H1 (cell line): ENCODE measurements around the gene PTPRCAP. TPM values are rescaled to one million over a fixed set of nuclear protein-coding genes. Genes with fewer than 3 reads are reported as not detected.
A peak's percentile ranks its signal among the peaks of the same experiment; 100 is the strongest.

ENCODE experiments used
- CTCF ChIA-PET: fragments of 300-600 bp; sonication (Branson Sonifier 250); formaldehyde crosslinking; loops from one replicate; lab custom pipeline; 2021; ENCODE audit not compliant: partially characterized antibody; lab: Charles Lee
- POLR2A ChIA-PET: fragments of 300-600 bp; sonication (Branson Sonifier 250); formaldehyde crosslinking; loops from one replicate; lab custom pipeline; 2021; ENCODE audit warnings: inconsistent platforms; ENCODE audit not compliant: partially characterized antibody; lab: Charles Lee
- DNase-seq, 2 experiments: peaks; one replicate each; pipeline versions ENCODE4 v3.0.0 to v3.0.0-alpha.2; 2010 to 2022; ENCODE audit warnings: low spot score in 2 of 2, low read depth in 1 of 2, mixed read lengths in 1 of 2
- FAIRE-seq: peaks from 2 replicates; lab custom pipeline; 2011; peaks lifted over from hg19 to GRCh38; lab: Jason Lieb, UNC
- H2AFZ ChIP-seq: 2 replicates; pipeline ENCODE4 v1.8.1; 2012; ENCODE audit warnings: low read length, inconsistent platforms
- H2AK5ac ChIP-seq: 2 replicates; pipeline ENCODE4 v1.6.1; 2013; ENCODE audit warnings: low read depth, low read length
- H2BK120ac ChIP-seq: replicated peaks from 2 replicates; pipeline ENCODE3; 2013; ENCODE audit warnings: low read depth, low read length, inconsistent platforms
- H2BK12ac ChIP-seq: 2 replicates; pipeline ENCODE4 v1.6.1; 2013; ENCODE audit warnings: low read depth, low read length
- H2BK15ac ChIP-seq: 2 replicates; pipeline ENCODE4 v1.6.1; 2013; ENCODE audit warnings: low read length
- H2BK20ac ChIP-seq: 2 replicates; pipeline ENCODE4 v1.6.1; 2013; ENCODE audit warnings: low read length
- H2BK5ac ChIP-seq: 2 replicates; pipeline ENCODE4 v1.6.1; 2013; ENCODE audit warnings: low read depth, low read length
- H3K14ac ChIP-seq: 2 replicates; pipeline ENCODE4 v1.6.1; 2013; ENCODE audit warnings: inconsistent platforms; ENCODE audit not compliant: insufficient read length
- H3K18ac ChIP-seq: 2 replicates; pipeline ENCODE4 v1.6.1; 2013; ENCODE audit warnings: low read length; ENCODE audit errors: extremely low read depth
- H3K23ac ChIP-seq: 2 replicates; pipeline ENCODE4 v1.6.1; 2013; ENCODE audit warnings: inconsistent platforms; ENCODE audit not compliant: insufficient read length
- H3K23me2 ChIP-seq: 2 replicates; pipeline ENCODE4 v1.6.1; 2013; ENCODE audit warnings: low read depth, low read length
- H3K27ac ChIP-seq: 2 replicates; pipeline ENCODE4 v1.6.1; 2011; ENCODE audit warnings: low read depth, low read length, inconsistent platforms
- H3K27me3 ChIP-seq, 4 experiments: replicated peaks in 1 of 4; 1 replicate in 1 of 4; 2 replicates in 3 of 4; pipeline versions ENCODE4 v1.6.1 to v1.8.1; 2011 to 2013; ENCODE audit warnings: low read length in 3 of 4, mild to moderate bottlenecking in 3 of 4, inconsistent platforms in 2 of 4, mixed read lengths in 2 of 4, moderate library complexity in 1 of 4; ENCODE audit not compliant: control insufficient read depth in 3 of 4, insufficient read depth in 3 of 4; ENCODE audit errors: extremely low read depth in 1 of 4
- H3K36me3 ChIP-seq, 4 experiments: 2 replicates each; pipeline versions ENCODE4 v1.6.1 to v1.8.1; 2011 to 2013; ENCODE audit warnings: mild to moderate bottlenecking in 4 of 4, low read length in 3 of 4, moderate library complexity in 2 of 4, control low read depth in 1 of 4, inconsistent platforms in 1 of 4; ENCODE audit not compliant: insufficient read depth in 4 of 4, control insufficient read depth in 2 of 4
- H3K4ac ChIP-seq: replicated peaks from 2 replicates; pipeline ENCODE3; 2013; ENCODE audit warnings: low read length, low read depth, mixed read lengths, inconsistent platforms; ENCODE audit not compliant: insufficient read length
- H3K4me1 ChIP-seq, 4 experiments: replicated peaks in 1 of 4; 1 replicate in 1 of 4; 2 replicates in 3 of 4; pipeline versions ENCODE4 v1.6.1 to v1.8.1; 2011 to 2013; ENCODE audit warnings: low read length in 3 of 4, inconsistent platforms in 2 of 4, mixed read lengths in 1 of 4; ENCODE audit not compliant: insufficient read depth in 4 of 4, control insufficient read depth in 3 of 4
- H3K4me2 ChIP-seq, 2 experiments: 2 replicates each; pipeline versions ENCODE4 v1.6.1 to v1.8.1; 2011 to 2013; ENCODE audit warnings: low read depth in 2 of 2, low read length in 2 of 2, control low read depth in 1 of 2, inconsistent platforms in 1 of 2, mild to moderate bottlenecking in 1 of 2; ENCODE audit not compliant: insufficient read depth in 1 of 2
- H3K4me3 ChIP-seq, 4 experiments: fragments of 200-600, 300-600 bp in 1 of 4; sonication (generic), shearing (Covaris generic), sonication (Bioruptor Twin) in 1 of 4; 2 replicates each; pipeline versions ENCODE4 v1.5.1 to v1.8.1; 2011 to 2016; ENCODE audit warnings: low read length in 4 of 4, low read depth in 3 of 4, control low read depth in 2 of 4, inconsistent platforms in 2 of 4, mild to moderate bottlenecking in 2 of 4, mixed read lengths in 1 of 4, moderate library complexity in 1 of 4; ENCODE audit not compliant: insufficient read depth in 2 of 4; ENCODE audit errors: extremely low read depth in 1 of 4
- H3K56ac ChIP-seq: replicated peaks from 2 replicates; pipeline ENCODE3; 2013; ENCODE audit warnings: low read depth, mild to moderate bottlenecking, mixed read lengths, low read length, inconsistent platforms; ENCODE audit not compliant: insufficient read length
- H3K79me1 ChIP-seq: 2 replicates; pipeline ENCODE4 v1.6.1; 2013; ENCODE audit warnings: low read depth, low read length, control low read depth
- H3K79me2 ChIP-seq, 2 experiments: 2 replicates each; pipeline versions ENCODE4 v1.6.1 to v1.8.1; 2012 to 2013; ENCODE audit warnings: low read length in 2 of 2, mild to moderate bottlenecking in 2 of 2, inconsistent platforms in 1 of 2; ENCODE audit not compliant: insufficient read depth in 2 of 2, control insufficient read depth in 1 of 2
- H3K9ac ChIP-seq, 4 experiments: replicated peaks in 1 of 4; 1 replicate in 1 of 4; 2 replicates in 3 of 4; pipeline versions ENCODE4 v1.6.1 to v1.8.1; 2011 to 2013; ENCODE audit warnings: low read depth in 3 of 4, low read length in 3 of 4, control low read depth in 2 of 4, mild to moderate bottlenecking in 2 of 4, moderate library complexity in 2 of 4, inconsistent platforms in 1 of 4; ENCODE audit errors: extremely low read depth in 1 of 4
- H3K9me3 ChIP-seq, 2 experiments: 2 replicates each; pipeline versions ENCODE4 v1.6.1 to v1.8.1; 2012 to 2013; ENCODE audit warnings: mild to moderate bottlenecking in 2 of 2, moderate library complexity in 2 of 2, control low read depth in 1 of 2, inconsistent platforms in 1 of 2, low read depth in 1 of 2, low read length in 1 of 2, mixed read lengths in 1 of 2; ENCODE audit not compliant: insufficient read depth in 2 of 2
- H4K20me1 ChIP-seq, 2 experiments: replicated peaks in 1 of 2; 2 replicates each; pipeline versions ENCODE3 to v1.8.1; 2011 to 2013; ENCODE audit warnings: inconsistent platforms in 2 of 2, low read length in 2 of 2, mild to moderate bottlenecking in 1 of 2; ENCODE audit not compliant: insufficient read depth in 2 of 2, control insufficient read depth in 1 of 2
- H4K5ac ChIP-seq: 2 replicates; pipeline ENCODE4 v1.6.1; 2013; ENCODE audit warnings: low read length, low read depth, mixed read lengths, inconsistent platforms; ENCODE audit not compliant: insufficient read length
- H4K8ac ChIP-seq: 2 replicates; pipeline ENCODE4 v1.8.0; 2013; ENCODE audit warnings: mild to moderate bottlenecking, moderate library complexity, low read length, inconsistent platforms; ENCODE audit not compliant: insufficient read depth; ENCODE audit errors: extremely low read depth
- H4K91ac ChIP-seq: replicated peaks from 2 replicates; pipeline ENCODE3; 2013; ENCODE audit warnings: low read length, mixed read lengths, inconsistent platforms; ENCODE audit not compliant: insufficient read length
- BRCA1 ChIP-seq: IDR thresholded peaks from 2 replicates; pipeline ENCODE4 v1.6.1; 2012; ENCODE audit warnings: low read depth, low read length, improper control_type of control experiment
- CEBPB ChIP-seq: IDR thresholded peaks from 2 replicates; pipeline ENCODE4 v1.6.1; 2012; ENCODE audit warnings: low read depth, low read length
- JUN ChIP-seq: IDR thresholded peaks from 2 replicates; pipeline ENCODE4 v1.6.1; 2011; ENCODE audit warnings: low read depth, mild to moderate bottlenecking, improper control_type of control experiment, low read length
- NANOG ChIP-seq: IDR thresholded peaks from 2 replicates; pipeline ENCODE4 v1.6.1; 2011; ENCODE audit warnings: low read length, low read depth, mild to moderate bottlenecking, inconsistent platforms; ENCODE audit not compliant: insufficient read depth, poor library complexity, severe bottlenecking
- NRF1 ChIP-seq: IDR thresholded peaks from 2 replicates; pipeline ENCODE4 v1.6.1; 2011; ENCODE audit warnings: mild to moderate bottlenecking, low read depth, low read length, improper control_type of control experiment
- RBBP5 ChIP-seq: IDR thresholded peaks from 2 replicates; pipeline ENCODE4 v1.7.1; 2012; ENCODE audit warnings: low read depth, mild to moderate bottlenecking, inconsistent platforms, low read length, moderate library complexity, borderline replicate concordance
- RFX5 ChIP-seq: IDR thresholded peaks from 2 replicates; pipeline ENCODE4 v1.6.1; 2011; ENCODE audit warnings: low read depth, low read length, improper control_type of control experiment, borderline replicate concordance
- SAP30 ChIP-seq: fragments of 300-600 bp; sonication (generic); IDR thresholded peaks from 2 replicates; pipeline ENCODE4 v1.7.1; 2012; ENCODE audit warnings: low read length, moderate library complexity, mild to moderate bottlenecking, inconsistent platforms; ENCODE audit not compliant: insufficient read depth, insufficient replicate concordance
- SP1 ChIP-seq: IDR thresholded peaks from 2 replicates; pipeline ENCODE4 v1.6.1; 2011; ENCODE audit warnings: low read depth, low read length
- TAF7 ChIP-seq: optimal IDR thresholded peaks from 2 replicates; pipeline ENCODE3; 2011; ENCODE audit warnings: low read depth, mild to moderate bottlenecking, inconsistent platforms, low read length, moderate library complexity, borderline replicate concordance
- TCF12 ChIP-seq: IDR thresholded peaks from 2 replicates; pipeline ENCODE4 v1.6.1; 2011; ENCODE audit warnings: low read depth, mild to moderate bottlenecking, low read length
- ZNF274 ChIP-seq: IDR thresholded peaks from 2 replicates; pipeline ENCODE4 v1.7.0; 2012; ENCODE audit warnings: low read length, borderline replicate concordance; ENCODE audit errors: extremely low read depth
- WGBS, 2 experiments: shearing (Covaris generic) in 1 of 2; methylation state at CpG; one replicate each; pipeline versions ENCODE4 v1.1.6 to v1.1.7; 2013 to 2015; ENCODE audit warnings: low lambda C conversion rate in 2 of 2, mixed read lengths in 2 of 2, inconsistent platforms in 1 of 2, low coverage in 1 of 2, missing lambda C conversion rate in 1 of 2; ENCODE audit not compliant: insufficient replicate concordance in 2 of 2, insufficient coverage in 1 of 2, insufficient read length in 1 of 2; ENCODE audit errors: extremely low coverage in 1 of 2, missing lambda C conversion rate in 1 of 2; 5-methylcytosine and 5-hydroxymethylcytosine counted together
- polyA plus RNA-seq, 7 experiments: library from polyadenylated mRNA; depleted of rRNA in 3 of 7; stranded (reverse) in 5 of 7; unstranded in 2 of 7; fragments of >200 nt in 5 of 7; fragments of 200-250 nt in 2 of 7; gene quantifications; 1 replicate in 5 of 7; 2 replicates in 1 of 7; 4 replicates in 1 of 7; pipeline versions ENCODE4 v1.2.1 to v1.2.3, GENCODE V29; 2011 to 2013; ENCODE audit warnings: missing spikeins in 2 of 7, mixed read lengths in 2 of 7
- total RNA-seq: library from RNA; stranded (reverse); fragmentation: NEBNext Ultra II Directional; extraction: Animal tissue kit (Norgen Biotek cat#: 25700); gene quantifications from 2 replicates; pipeline ENCODE4 v1.2.1, GENCODE V29; 2021
- TF ChIP-seq, protein P1 (sequence below): IDR thresholded peaks from 2 replicates; pipeline ENCODE4 v1.6.1; 2012; ENCODE audit warnings: inconsistent platforms

The PTPRCAP gene
- total and polyA plus RNA-seq, 2 of the 8 experiments (the other 6 are each of a cell fraction or from before 2014, with no cell fraction given), result 0.78 to 6.7 TPM

DNA sequence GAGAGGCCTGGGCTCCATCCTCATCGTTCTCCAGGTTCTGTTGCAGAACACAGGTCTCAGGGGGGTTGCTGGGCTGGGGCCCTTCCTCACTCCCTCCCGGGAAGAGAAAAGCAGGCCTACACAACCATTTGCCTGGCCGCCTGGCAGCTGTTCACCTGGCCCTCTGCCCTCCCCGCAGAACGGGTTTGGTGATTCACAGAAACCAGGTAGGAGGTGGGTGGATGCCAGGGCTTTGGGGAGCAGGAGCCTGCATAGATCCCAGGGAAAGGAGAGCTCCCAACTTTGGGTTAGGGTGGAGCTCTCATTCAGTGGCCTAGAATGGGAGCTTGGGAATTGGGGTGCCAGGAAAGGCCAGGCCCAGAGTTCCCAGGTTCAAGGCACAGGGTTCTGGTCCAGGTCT, 30.6 kb upstream of the PTPRCAP start:
- no peak overlapping the region for H3K18ac ChIP-seq
- H4K5ac ChIP-seq, result no peak overlapping the region
- H2BK20ac ChIP-seq, result no peak overlapping the region
- H2BK120ac ChIP-seq, result no peak overlapping the region
- peaks cover 0 to 3% of the 10 kb centered on the region in 2 experiments for H4K20me1 ChIP-seq
- FAIRE-seq (no peak), DNase-seq (no peak)
- no peaks in the 10 kb centered on the region for H3K9me3 ChIP-seq
- peak overlapping the region in 1 of 4 experiments; percentile 59; a peak in 2 of 7 replicates for H3K9ac ChIP-seq
- no peaks in the 10 kb centered on the region for H3K27me3 ChIP-seq
- POLR2A ChIA-PET, result interaction anchor here (0.6 to 4.6 kb wide), 32 partner anchors 9 to 296 kb away, joined by 3 to 36 read pairs (median 4); partner anchors contain the start of genes CABP4, CARNS1, CORO1B and GPR152
- TF ChIP-seq, protein P1, sequence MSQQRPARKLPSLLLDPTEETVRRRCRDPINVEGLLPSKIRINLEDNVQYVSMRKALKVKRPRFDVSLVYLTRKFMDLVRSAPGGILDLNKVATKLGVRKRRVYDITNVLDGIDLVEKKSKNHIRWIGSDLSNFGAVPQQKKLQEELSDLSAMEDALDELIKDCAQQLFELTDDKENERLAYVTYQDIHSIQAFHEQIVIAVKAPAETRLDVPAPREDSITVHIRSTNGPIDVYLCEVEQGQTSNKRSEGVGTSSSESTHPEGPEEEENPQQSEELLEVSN, result no peak
- TF ChIP-seq CEBPB (no peak), BRCA1 (no peak), NRF1 (no peak), NANOG (no peak), RFX5 (no peak), SAP30 (no peak), ZNF274 (no peak), RBBP5 (no peak), TCF12 (no peak), JUN (no peak), TAF7 (no peak), SP1 (no peak)
- H3K36me3 ChIP-seq, result no peaks in the 10 kb centered on the region
- H3K4me2 ChIP-seq, result peak overlapping the region; percentile 81 to 86
- no peak overlapping the region for H2BK15ac ChIP-seq
- no peak overlapping the region for H3K56ac ChIP-seq
- no peak overlapping the region for H2AK5ac ChIP-seq
- no peak overlapping the region for H2BK5ac ChIP-seq
- no peak overlapping the region for H3K4ac ChIP-seq
- H3K79me1 ChIP-seq, result peaks cover 2% of the 10 kb centered on the region
- peaks cover 6% of the 10 kb centered on the region for H3K23me2 ChIP-seq
- CTCF ChIA-PET, result interaction anchor here (0.6 to 2.3 kb wide), 17 partner anchors 9 to 298 kb away, joined by 3 to 15 read pairs (median 3); partner anchors contain the start of genes CARNS1, CORO1B, PITPNM1 and PPP1CA
- H3K14ac ChIP-seq, result no peak overlapping the region
- no peak overlapping the region for H2AFZ ChIP-seq
- no peak overlapping the region for H2BK12ac ChIP-seq
- peak overlapping the region; percentile 55 to 90 (median 76); a peak in 7 of 8 replicates for H3K4me3 ChIP-seq
- H3K27ac ChIP-seq, result no peak overlapping the region
- no peak overlapping the region for H4K91ac ChIP-seq
- peaks cover 2 to 14% (median 6%) of the 10 kb centered on the region in 4 experiments; a peak in 6 of 7 replicates for H3K4me1 ChIP-seq
- WGBS, 2 experiments, result 85% methylated on average over 5 of the region's 5 CpGs; no CpG with 5 or more reads in 1 of the 2 experiments
- H3K79me2 ChIP-seq, result peaks cover 0 to 3% of the 10 kb centered on the region in 2 experiments; a peak in 2 of 4 replicates
- H3K23ac ChIP-seq, result no peak overlapping the region
- no peak overlapping the region; the same call in 1 of the 2 replicates for H4K8ac ChIP-seq
